Islet of Langerhans (tissue), 1 donor: Measurements from ENCODE around the gene TMEM132C.

Source experiments
- FAIRE-seq: peaks from one replicate; lab custom pipeline; 2011; peaks lifted over from hg19 to GRCh38; lab: Jason Lieb, UNC

TMEM132C gene

DNA sequence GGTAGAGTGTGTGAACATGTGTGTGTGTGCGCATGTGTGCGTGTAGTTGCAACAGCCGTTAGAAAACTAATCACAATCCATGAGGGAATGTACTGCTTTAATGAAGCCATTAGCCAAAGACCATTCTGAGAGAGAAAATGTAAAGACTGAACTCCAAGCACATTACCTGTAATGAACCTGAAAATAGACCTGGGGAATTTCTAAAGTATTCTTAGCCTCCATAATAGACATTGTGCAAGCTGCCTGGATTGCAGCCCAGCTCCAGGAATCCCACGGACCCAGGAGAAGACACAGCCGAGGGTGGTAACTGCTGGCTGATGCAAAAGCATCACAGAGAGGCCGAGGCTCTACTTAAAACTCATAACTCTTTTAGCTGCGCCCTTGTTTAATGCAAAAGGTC, 400.2 kb downstream of the TMEM132C start:
- FAIRE-seq: no peak

DNA sequence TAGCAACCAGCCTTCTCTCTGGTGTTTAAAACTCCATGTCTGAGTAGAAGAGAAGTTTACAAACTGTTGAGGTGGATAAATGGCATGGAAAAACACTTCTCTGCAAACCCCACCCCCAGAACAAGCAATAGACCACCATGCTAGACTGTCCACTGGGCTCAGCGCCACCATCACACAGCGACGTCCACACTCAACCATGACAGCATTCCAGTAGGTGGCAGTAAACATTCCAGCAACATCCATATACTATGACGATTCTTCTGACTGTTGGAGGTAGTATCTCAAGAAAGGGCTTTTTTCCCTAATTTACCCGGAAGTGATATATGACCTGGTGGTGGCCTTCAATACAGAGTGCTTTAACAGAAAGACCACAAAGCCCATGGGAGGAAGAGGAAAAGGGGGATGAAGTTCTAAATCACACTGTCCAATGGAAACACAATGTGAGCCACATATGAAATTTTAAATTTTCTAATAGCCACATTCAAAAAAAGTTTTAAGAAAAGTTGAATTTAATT, 404.6 kb downstream of the TMEM132C start:
- FAIRE-seq: no peak

DNA sequence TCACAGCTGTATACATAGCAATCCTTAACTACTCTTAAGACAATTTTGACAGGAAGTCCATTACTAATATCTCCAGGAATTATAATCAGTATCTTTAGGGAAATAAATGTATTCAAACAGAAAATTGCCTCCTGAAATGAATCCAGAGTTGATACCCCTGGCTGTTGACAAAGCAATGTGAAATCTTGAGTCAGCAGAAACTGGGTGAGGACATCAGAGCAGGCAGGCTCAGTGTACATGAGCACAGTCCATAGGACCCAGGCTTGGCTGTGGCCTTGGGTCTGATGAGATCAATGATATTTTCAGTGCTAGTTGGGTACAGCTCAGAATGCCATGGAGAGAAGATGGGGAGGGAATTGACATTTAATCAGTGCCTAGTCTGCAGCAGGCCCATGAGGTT, 405.5 kb downstream of the TMEM132C start:
- no peak for FAIRE-seq

DNA sequence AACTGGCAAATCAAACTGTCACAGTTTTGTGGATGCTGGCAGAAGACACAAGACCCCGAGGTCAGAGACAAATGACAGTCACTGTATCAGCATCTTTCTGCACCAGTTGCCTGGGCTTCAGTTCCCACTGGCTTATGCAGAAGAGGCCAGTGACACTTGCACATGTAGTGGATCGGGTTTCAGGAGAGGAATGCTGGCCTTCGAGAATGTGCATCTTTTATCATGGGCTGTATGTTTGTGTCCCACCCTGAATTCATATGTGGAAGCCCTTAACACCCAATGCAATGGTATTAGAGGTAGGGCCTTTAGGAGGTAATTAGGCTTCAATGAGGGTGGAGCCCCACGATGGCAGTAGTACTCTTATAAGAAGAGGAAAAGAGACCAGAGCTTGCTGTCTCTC, 405.9 kb downstream of the TMEM132C start:
- no peak for FAIRE-seq

DNA sequence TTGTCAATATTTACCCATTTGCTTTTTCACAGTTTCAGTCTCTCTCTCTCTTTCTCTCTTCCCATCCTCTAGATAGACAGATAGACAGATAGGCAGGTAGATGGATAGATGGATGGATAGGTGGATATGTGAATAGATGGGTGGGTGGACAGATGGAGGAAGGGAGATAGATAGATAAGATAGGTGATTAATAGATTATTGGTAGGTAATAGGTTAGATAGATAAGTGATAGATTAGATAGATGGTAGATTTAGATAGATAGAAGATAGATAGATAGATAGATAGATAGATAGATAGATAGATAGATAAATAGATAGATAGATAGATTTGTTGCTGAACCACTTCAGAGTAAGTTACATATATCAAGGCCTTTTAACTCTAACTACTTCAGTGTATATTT, 408.6 kb downstream of the TMEM132C start:
- FAIRE-seq: no peak

DNA sequence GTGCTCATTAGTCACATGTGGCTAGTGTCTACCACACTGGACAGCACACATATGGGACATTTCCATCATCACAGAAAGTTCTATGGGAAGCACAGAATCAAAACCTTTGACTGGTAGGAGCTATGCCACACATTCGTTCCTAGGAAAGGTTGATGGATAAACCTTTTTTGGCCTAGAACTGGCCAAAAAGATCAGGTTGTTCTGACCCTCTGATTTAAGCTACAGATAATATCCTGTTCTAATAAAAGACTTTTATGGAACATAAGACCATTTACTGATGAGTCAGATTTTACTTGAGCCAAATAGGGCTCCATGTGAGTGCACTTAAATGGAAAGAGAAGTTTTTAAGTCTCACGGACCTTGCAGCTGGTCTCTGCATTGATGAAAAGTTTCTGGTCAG, 413.6 kb downstream of the TMEM132C start:
- no peak for FAIRE-seq

DNA sequence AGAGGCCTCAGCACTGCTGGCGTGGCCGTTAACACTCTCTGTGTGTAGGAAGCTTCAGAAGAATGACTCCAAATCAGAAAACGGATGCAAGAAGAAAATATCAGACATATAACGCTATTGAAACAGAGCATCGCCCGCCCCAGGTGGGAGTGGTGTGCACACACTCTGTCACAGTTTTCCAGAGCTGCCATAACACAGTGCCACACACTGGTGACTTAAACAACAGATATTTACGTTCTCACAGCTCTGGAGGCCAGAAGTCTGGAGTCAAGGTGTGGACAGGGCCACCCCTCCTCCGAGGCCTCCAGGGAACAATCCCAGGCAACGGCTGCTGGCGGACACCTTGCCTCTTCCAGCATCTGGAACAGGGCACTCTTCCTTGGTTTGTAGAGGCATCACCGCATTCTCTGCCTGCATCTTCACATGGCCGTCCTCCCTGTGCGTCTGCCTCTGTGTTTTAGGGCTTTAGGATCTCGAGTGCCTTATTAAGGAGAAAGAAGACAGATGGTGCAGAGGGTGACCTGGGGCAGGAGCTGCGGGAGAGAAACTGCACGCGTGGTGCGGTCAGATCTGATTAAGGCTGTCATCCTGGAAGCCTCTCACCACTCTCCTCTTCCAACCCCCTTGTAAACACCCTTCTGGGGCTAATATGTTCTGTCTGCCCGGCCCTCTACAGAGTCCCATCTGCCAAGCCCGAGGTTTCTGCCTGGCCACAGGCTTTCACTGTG, 415.7 kb downstream of the TMEM132C start:
- no peak for FAIRE-seq

DNA sequence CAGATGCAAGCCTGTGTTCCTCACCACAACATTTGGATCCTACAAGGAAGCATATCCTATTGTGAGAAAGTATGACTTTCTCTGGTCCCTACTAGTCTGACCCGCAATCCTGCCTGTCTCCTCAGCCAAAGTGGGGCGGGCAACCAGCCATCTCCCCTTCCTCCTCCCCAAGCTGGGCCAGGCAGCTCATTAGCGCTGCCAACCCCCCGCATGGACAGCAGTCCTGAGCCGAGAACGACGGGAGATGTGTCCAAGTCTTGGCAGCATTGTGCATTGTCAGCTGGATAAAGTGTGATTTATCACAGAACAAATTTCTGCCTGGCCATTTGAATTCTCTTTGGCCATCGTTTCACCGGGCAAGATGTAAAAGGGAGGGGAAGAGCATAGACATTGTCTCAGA, 417.4 kb downstream of the TMEM132C start:
- FAIRE-seq: no peak

DNA sequence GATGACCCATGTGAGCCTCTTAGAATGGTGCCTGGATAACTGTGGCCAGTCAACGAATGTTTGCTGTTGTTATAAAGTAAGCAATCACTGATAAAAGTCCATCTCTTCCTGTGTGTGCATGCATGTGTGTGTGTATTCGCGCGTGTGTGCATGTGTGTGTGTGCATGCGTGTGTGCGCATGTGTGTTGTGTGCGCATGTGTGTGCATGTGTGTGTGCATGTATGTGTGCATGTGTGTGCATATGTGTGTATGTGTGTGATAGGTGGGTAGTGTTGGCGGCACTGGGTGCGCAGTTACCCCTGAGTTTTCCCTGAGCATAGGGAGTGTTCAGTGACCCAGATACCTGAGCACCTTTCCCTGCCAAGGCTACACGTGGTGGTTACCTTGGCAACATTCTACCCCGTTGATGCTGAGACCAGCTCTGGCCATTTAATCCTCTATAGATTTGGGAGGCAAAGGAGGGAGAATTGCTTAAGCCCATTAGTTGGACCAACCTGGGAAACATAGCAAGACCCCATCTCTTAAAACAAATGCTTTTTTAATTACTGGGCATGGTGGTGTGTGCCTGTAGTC, 419.0 kb downstream of the TMEM132C start:
- FAIRE-seq: no peak

DNA sequence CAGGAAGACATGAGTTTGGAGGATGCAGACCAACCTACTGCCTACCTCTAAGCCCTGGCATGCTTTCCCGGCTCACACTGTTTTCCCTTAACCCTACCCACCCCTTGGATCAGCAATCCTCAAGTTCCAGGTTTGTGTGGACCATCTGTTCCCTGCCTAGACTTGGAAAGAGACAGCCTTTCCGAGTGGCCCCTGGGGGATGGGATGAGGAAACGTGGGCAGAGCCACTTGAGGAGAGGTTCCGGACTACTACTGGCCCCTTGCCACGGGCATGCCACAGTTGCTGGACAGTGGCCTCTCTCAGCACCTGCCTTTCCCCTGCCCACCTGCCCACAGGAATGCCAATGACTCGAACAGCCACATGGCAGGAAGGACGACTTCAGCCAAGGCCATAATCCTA, 420.9 kb downstream of the TMEM132C start:
- no peak for FAIRE-seq

DNA sequence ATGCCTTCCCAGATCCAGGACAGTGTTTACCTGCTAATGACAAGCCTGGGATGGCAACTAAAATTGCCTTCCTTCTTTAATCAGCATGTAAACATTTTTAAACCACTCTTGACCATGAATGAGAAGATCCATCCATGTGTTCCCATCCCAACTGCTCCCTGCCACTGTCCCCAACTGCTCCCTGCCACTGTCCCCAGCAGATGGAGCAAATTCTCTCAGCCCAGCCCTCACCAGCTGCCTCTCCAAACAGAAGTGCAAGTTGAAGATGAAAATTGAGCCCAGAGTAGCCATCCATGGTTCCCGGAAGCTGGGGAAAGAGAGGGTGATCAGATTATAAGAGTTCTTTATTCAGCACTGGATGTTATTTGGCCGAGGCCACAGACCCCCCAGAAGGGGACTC, 423.7 kb downstream of the TMEM132C start:
- FAIRE-seq: no peak

DNA sequence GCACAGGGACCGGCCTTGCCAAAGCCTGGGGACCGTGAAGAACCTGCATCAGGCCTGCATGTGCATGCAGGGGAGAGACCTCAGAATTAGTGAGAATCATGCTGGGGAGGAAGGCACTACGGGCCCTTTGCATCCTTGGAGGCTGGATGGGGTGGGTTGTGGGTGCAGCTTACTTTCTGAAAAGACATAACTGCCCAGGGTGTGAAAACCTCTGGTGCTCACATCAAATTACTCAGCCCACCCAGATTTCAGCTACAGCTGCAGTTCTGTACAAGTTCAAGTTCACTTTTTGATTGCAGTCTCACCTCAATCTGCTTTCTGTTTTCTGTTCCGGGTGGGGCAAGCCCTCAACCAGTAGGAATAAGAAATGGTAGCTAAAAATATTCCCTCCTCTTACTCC, 426.1 kb downstream of the TMEM132C start:
- FAIRE-seq: no peak

DNA sequence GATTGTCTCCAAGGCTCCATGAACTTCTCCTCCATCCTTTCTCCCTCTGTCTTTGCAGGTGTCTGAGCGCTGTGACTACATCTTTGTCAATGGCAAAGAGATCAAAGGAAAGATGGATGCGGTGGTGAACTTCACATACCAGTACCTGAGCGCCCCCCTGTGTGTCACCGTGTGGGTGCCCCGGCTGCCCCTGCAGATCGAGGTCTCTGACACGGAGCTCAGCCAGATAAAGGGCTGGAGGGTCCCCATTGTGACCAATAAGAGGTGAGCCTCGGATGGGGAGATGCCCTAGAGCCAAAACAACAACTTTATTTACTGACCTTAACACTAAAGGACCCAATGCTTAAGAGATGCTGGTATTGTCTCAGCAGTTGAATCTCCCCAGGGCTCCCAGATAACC, 426.8 kb downstream of the TMEM132C start:
- no peak for FAIRE-seq

DNA sequence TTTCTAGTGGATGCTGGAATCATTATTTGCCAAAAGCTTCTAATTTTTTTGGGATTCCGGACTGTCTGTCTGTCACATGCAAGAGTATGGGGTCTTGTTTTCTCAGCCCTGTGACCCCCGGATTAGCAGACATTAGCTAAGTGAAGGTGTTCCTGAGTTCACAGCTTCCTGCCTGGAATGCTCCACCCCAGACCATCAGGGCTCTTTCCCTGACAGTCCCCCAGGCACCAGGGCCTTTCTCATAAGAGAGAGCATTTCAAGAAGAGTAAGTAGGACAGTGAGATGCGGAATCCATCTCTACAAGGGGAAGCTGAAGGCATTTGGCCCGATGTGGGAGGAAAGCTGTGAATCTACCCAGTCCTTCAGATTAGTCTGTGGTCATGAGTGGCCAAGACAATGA, 427.5 kb downstream of the TMEM132C start:
- no peak for FAIRE-seq

DNA sequence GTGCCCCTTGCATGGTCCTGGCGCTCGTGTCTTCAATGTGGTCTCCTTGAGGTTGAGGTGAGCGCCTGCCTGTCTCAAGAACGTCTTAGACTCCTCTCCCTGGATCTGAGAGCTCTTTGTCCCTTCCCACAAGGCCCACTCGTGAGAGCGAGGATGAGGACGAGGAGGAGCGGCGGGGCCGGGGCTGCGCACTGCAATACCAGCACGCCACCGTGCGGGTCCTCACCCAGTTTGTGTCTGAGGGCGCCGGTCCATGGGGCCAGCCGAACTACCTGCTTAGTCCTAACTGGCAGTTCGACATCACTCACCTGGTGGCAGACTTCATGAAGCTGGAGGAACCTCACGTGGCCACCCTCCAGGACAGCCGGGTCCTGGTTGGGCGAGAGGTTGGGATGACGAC, 428.7 kb downstream of the TMEM132C start:
- no peak for FAIRE-seq

DNA sequence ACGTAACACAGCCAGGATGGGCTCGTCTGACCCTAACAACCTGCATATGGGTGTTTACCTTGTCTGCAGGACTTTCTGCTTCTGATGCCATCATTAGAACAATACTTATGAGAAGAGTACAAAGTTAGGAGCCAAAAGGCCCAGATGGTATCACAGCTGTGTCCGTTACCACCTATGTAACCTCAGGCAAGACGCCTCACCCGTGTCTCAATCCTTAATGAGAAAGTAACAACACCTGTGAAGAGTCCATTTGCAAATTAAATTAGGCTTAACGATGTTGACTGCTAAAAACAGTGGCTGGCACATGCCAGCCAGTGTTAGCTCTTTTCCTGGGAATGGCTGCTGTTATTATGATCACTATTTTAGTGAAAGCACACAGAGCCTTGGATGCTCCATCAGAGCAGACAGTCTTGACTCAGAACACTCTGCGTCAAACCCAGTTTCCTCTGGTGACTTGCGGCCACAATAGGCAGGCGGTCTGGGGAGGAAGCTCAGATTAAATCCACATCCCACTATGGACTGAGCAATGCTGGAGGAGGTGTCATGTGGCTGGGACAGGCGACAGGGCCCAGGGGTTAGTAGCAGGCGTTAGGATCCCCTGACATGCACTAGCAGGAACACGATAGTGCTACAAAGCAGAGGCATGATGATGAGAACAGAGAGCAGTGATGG, 431.5 kb downstream of the TMEM132C start:
- no peak for FAIRE-seq

DNA sequence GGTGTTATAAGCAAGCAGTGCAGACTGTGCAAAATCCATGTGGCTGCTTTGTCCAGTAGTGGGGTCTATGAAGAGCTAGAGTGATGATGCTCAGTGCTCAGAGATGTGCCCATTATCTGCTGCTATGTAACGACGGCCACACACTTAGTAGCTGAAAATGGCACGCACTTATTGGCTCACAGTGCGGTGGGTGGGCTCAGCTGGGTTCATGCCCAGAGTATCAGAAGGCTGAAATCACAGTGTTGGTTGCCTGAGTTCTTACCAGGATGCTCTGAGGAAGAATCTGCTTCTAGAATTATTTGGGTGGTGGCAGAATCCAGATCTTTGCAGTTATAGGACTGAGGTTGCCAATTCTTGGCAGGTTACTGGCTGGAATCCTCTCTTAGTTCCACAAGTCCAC, 432.1 kb downstream of the TMEM132C start:
- FAIRE-seq: no peak

DNA sequence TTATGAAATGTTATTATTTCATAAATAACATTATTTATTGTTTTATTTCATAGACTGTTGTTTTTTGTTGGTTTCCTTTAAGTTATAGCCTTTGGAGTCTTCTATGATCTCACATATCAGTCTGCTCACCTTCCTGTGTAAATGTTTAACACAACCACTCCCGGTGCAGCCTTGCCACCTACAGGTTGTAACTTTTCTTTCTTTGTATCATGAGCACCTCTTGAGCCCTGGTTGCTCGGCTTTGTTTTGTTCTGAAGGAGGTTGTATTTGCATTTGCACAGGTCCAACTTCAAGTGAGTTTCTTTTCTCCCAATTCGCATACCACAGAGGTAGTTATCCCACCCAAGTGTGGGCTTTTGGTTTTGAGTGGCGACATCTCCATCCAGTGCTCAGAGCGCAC, 435.4 kb downstream of the TMEM132C start:
- no peak for FAIRE-seq

DNA sequence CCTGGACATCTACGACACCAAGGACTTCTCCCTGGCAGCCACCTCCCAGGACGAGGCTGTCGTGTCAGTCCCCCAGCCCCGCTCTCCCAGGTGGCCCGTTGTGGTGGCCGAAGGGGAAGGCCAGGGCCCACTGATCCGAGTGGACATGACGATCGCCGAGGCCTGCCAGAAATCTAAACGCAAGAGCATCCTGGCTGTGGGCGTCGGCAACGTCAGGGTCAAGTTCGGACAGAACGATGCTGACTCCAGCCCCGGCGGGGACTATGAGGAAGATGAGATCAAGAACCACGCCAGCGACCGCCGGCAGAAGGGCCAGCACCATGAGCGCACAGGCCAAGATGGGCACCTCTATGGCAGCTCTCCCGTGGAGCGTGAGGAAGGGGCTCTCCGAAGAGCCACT, 438.2 kb downstream of the TMEM132C start:
- no peak for FAIRE-seq

DNA sequence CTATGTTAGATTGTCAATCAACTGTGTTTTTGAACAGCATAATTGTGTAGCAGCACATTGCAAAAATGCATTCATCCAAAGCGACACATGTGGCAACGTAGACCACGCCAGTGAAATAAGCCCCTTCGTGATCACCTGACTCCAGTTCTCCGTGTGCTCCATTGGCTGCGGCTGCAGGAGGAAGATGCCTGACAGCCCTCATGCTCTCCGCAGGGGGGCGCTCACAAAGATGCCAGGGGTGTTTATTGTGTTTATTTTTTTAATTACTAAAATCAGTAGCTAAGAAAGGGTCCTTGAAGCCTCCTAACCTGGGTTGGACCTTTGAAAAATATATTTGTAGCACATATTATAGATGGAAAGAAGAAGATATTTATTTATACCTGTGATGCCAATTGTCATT, 440.5 kb downstream of the TMEM132C start:
- no peak for FAIRE-seq

DNA sequence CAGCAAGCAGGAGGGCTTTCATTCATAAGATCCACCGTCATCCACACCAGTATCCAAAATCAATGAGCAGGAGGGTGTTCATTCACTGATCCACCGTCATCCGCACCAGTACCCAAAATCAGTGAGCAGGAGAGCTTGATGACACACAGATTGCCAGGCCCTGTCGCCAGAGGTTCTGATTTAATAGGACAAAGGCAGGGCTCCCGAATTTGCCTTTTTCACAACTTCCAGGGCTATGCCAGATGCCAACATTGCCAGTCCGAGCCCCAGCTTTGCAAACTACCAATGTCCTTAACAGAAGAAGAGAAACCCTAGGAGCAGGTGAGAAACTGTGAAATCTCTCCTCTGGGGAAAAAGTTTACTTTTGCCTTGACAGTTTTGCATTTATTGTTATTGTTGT, 441.8 kb downstream of the TMEM132C start:
- no peak for FAIRE-seq

DNA sequence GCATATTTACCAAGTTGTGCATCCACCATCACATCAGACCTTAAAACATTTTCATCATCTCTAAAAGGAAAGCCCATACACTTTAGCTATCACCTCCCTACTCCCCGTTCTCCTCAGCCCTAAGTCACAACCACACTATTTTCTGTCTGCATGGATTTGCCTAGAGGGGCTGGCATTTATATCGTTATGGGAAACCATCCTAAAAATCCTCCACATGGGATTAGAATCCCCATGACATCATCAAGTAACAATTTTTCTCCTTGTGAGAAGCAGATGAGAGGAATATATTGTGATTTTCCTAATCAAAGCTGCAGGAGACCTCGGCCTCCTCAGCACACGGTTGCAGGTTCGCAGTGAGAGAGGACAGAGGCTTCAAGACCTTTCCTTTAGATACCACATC, 442.7 kb downstream of the TMEM132C start:
- FAIRE-seq: no peak

DNA sequence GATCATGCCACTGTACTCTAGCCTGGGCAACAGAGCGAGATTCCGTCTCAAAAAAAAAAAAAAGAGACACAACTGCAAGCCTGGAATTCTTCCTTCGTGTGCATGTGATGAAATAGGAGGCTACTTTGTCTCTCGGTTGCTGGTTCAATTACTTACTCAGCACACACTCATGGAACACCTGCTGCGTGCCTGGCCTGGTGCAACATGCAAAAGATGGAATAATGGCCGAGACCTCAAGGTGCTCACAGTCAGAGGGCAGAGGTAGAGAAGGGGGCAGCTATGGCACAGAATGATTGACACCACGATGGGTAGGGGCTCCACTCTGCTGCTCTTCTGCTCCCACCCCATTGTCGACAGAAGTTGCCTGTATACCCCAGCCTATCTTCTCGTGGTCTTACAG, 444.5 kb downstream of the TMEM132C start:
- FAIRE-seq: no peak

DNA sequence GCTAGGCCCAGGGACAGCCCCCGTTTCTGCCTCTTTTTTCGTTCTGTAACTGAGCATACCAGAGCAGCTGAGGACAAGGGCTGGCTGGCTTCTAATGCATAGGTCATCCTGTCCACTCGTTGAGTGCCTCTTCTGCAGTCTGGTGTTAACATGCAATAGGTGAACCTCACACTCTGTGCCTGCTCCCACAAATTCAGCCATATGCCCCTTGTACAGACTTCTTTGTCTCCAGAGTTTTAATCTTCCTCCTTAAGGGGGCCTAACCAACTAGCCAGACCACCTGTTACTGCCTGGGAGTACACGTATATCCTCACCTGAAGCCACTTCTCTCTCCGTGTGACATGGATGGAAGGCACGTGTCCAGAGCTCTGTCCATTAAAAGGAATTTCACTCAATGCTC, 445.7 kb downstream of the TMEM132C start:
- no peak for FAIRE-seq
